HepG2 (cell line): Measurements from ENCODE around the gene KDM5B. TPM values are rescaled to one million over a fixed set of nuclear protein-coding genes. Genes with fewer than 3 reads are reported as not detected.

ENCODE experiments used
- ATAC-seq: fragments of 200-7000 bp; cut with Tn5 transposase; 3 replicates; pipeline ENCODE4 v1.9.1; 2020; ENCODE audit warnings: mild to moderate bottlenecking, moderate library complexity
- BruUV-seq: library from RNA; stranded (reverse); fragments of 400-500 nt; replicated peaks from 2 replicates; lab custom pipeline; 2021; lab: Mats Ljungman, UMichigan
- CTCF ChIA-PET: fragments of 300-600 bp; formaldehyde crosslinking; extraction: SDS; loops from one replicate; lab custom pipeline; 2021; ENCODE audit warnings: low total read pairs, inconsistent platforms, low intra/inter-chr PET ratio; lab: Yijun Ruan, JAX
- POLR2A ChIA-PET: fragments of 350-600 bp; sonication (Branson Sonifier 250); formaldehyde crosslinking; loops from one replicate; lab custom pipeline; 2020; ENCODE audit warnings: antibody characterized with exemption, inconsistent platforms; lab: Yijun Ruan, JAX
- DNase-seq: peaks from one replicate; pipeline ENCODE4 v3.0.0-alpha.2; 2015; ENCODE audit warnings: low spot score
- FAIRE-seq: peaks from 3 replicates; lab custom pipeline; 2011; peaks lifted over from hg19 to GRCh38; lab: Jason Lieb, UNC
- H2AFZ ChIP-seq: one replicate; pipeline ENCODE4 v1.6.1; 2011; ENCODE audit warnings: low read length, inconsistent platforms
- H3K27ac ChIP-seq: fragments of 300-600 bp; 3 replicates; pipeline ENCODE4 v1.8.0; 2011; ENCODE audit warnings: mixed run types, mild to moderate bottlenecking, mixed read lengths, low read length, inconsistent platforms; ENCODE audit not compliant: insufficient read depth; ENCODE audit errors: extremely low read length
- H3K27me3 ChIP-seq, 2 experiments: fragments of 200-600 bp in 1 of 2; 2 replicates in 1 of 2; 3 replicates in 1 of 2; pipeline versions ENCODE4 v1.6.0 to v1.8.0; 2011; ENCODE audit warnings: low read length in 2 of 2, mild to moderate bottlenecking in 2 of 2, moderate library complexity in 2 of 2, inconsistent platforms in 1 of 2; ENCODE audit not compliant: insufficient read depth in 2 of 2, control insufficient read depth in 1 of 2
- H3K36me3 ChIP-seq, 2 experiments: fragments of 200-600 bp in 1 of 2; replicated peaks in 1 of 2; 2 replicates in 1 of 2; 3 replicates in 1 of 2; pipeline versions ENCODE4 v1.5.1 to v1.8.0; 2011; ENCODE audit warnings: low read length in 2 of 2, inconsistent platforms in 1 of 2; ENCODE audit not compliant: insufficient read depth in 2 of 2, control insufficient read depth in 1 of 2
- H3K4me1 ChIP-seq: 2 replicates; pipeline ENCODE4 v1.5.1; 2012; ENCODE audit warnings: low read length, inconsistent platforms; ENCODE audit not compliant: insufficient read depth
- H3K4me2 ChIP-seq: 2 replicates; pipeline ENCODE4 v1.6.0; 2011; ENCODE audit warnings: low read depth, low read length, inconsistent platforms
- H3K4me3 ChIP-seq, 3 experiments: fragments of 200-600 bp in 1 of 3; sonication (generic), shearing (Covaris generic) in 1 of 3; replicated peaks in 1 of 3; 2 replicates each; pipeline ENCODE4 v1.5.1; 2011 to 2016; ENCODE audit warnings: low read length in 3 of 3, inconsistent platforms in 2 of 3, low read depth in 2 of 3, mild to moderate bottlenecking in 2 of 3, control low read depth in 1 of 3, mixed read lengths in 1 of 3; ENCODE audit not compliant: insufficient read depth in 1 of 3
- H3K79me2 ChIP-seq: one replicate; pipeline ENCODE4 v1.6.1; 2011; ENCODE audit warnings: low read length, inconsistent platforms; ENCODE audit not compliant: insufficient read depth
- H3K9ac ChIP-seq: 2 replicates; pipeline ENCODE4 v1.6.0; 2011; ENCODE audit warnings: mild to moderate bottlenecking, low read depth, low read length, inconsistent platforms; ENCODE audit not compliant: insufficient read depth
- H3K9me3 ChIP-seq: 2 replicates; pipeline ENCODE4 v1.5.1; 2012; ENCODE audit warnings: mild to moderate bottlenecking, low read length
- H4K20me1 ChIP-seq: 2 replicates; pipeline ENCODE4 v1.6.0; 2011; ENCODE audit warnings: inconsistent platforms, mild to moderate bottlenecking, low read length, moderate library complexity; ENCODE audit not compliant: insufficient read depth
- E2F5 ChIP-seq: sonication (generic); formaldehyde crosslinking; conservative IDR thresholded peaks from 2 replicates; pipeline ENCODE4 v1.4.0; 2020; ENCODE audit warnings: missing genetic modification reagents
- SAFB2 ChIP-seq: sonication (generic); formaldehyde crosslinking; IDR thresholded peaks from 2 replicates; pipeline ENCODE4 v1.5.1; 2020; ENCODE audit warnings: missing genetic modification reagents, low read depth, mild to moderate bottlenecking, borderline replicate concordance
- ZBTB4 ChIP-seq: sonication (generic); formaldehyde crosslinking; IDR thresholded peaks from 2 replicates; pipeline ENCODE4 v1.4.0; 2020; ENCODE audit warnings: missing genetic modification reagents, mild to moderate bottlenecking, borderline replicate concordance
- ZKSCAN8 ChIP-seq: IDR thresholded peaks from 2 replicates; pipeline ENCODE4 v1.6.1; 2016; ENCODE audit warnings: borderline replicate concordance, missing genetic modification reagents, missing compliant biosample characterization
- ZNF350 ChIP-seq: sonication (generic); formaldehyde crosslinking; IDR thresholded peaks from 2 replicates; pipeline ENCODE4 v1.4.0; 2020; ENCODE audit warnings: mild to moderate bottlenecking, low read depth, missing genetic modification reagents, borderline replicate concordance
- ZNF383 ChIP-seq: sonication (generic); formaldehyde crosslinking; IDR thresholded peaks from 2 replicates; pipeline ENCODE4 v1.4.0; 2020; ENCODE audit warnings: missing genetic modification reagents, mild to moderate bottlenecking, borderline replicate concordance
- ZNF761 ChIP-seq: sonication (generic); formaldehyde crosslinking; conservative IDR thresholded peaks from 2 replicates; pipeline ENCODE4 v1.4.0; 2020; ENCODE audit warnings: mild to moderate bottlenecking, missing genetic modification reagents
- WGBS: methylation state at CpG from one replicate; pipeline ENCODE4 v1.1.6; 2017; ENCODE audit warnings: low lambda C conversion rate; 5-methylcytosine and 5-hydroxymethylcytosine counted together
- in situ Hi-C: cut with HindIII; loops from 2 replicates; pipeline ENCODE4 v1.10.0; 2017; ENCODE audit warnings: low pct_unique_long_range_greater_than_20kb; ENCODE audit not compliant: extremely low pct_ligation_motif_present
- intact Hi-C: fragments of 100-400 bp; cut with micrococcal nuclease; formaldehyde crosslinking; loops from one replicate; pipeline ENCODE4 v1.10.0; 2022; ENCODE audit not compliant: unreplicated experiment
- polyA plus RNA-seq, 8 experiments: library from polyadenylated mRNA; depleted of rRNA in 3 of 8; stranded (reverse) in 7 of 8; unstranded in 1 of 8; fragments of >200 nt; fragmentation: Illumina TruSeq in 4 of 8; extraction: Trizol in 4 of 8; gene quantifications; 2 replicates each; pipeline versions ENCODE4 v1.2.1 to v1.2.3, GENCODE V29; 2011 to 2016; ENCODE audit warnings: low read depth in 4 of 8, missing spikeins in 1 of 8, mixed read lengths in 1 of 8; ENCODE audit not compliant: insufficient read depth in 1 of 8
- total RNA-seq, 5 experiments: library from RNA; depleted of rRNA; stranded (reverse); fragments of >200 nt; fragmentation: Illumina TruSeq; extraction: Trizol; gene quantifications; 2 replicates each; pipeline ENCODE4 v1.2.3, GENCODE V29; 2016; ENCODE audit warnings: low read depth in 1 of 5
- TF ChIP-seq, protein P1 (sequence below): IDR thresholded peaks from 2 replicates; pipeline ENCODE4 v1.6.1; 2016; ENCODE audit warnings: control low read depth

Gene KDM5B
- total and polyA plus RNA-seq, 2 of the 13 experiments (the other 11 are each of a cell fraction or from before 2014, with no cell fraction given), result 34.2 to 35.4 TPM

- Histone ChIP-seq H4K20me1 (no peaks in the 10 kb centered on the region), H3K4me3 (no peak overlapping the region), H3K9me3 (no peaks in the 10 kb centered on the region), H3K4me2 (no peak overlapping the region), H3K79me2 (no peaks in the 10 kb centered on the region), H3K27ac (no peak overlapping the region), H3K36me3 (peaks cover 18 to 71% of the 10 kb centered on the region in 2 experiments), H2AFZ (no peak overlapping the region), H3K4me1 (no peaks in the 10 kb centered on the region), H3K27me3 (no peaks in the 10 kb centered on the region; a peak in 1 of 5 replicates), H3K9ac (no peak overlapping the region)
- ChIA-PET POLR2A (no interaction called here), CTCF (no interaction called here)
- intact Hi-C loops, result no loop called here
- 98% methylated on average over 1 of the region's 1 CpG for WGBS
- in situ Hi-C loops, result no loop called here
- no TSS peak for BruUV-seq
- FAIRE-seq (no peak), DNase-seq (no peak), ATAC-seq (no peak)
- TF ChIP-seq ZNF350 (no peak), E2F5 (no peak), ZBTB4 (no peak), ZKSCAN8 (CRISPR knock-in tag) (no peak), SAFB2 (CRISPR knock-in tag) (no peak), ZNF761 (CRISPR knock-in tag) (no peak), ZNF383 (CRISPR knock-in tag) (no peak)
- TF ChIP-seq, protein P1, sequence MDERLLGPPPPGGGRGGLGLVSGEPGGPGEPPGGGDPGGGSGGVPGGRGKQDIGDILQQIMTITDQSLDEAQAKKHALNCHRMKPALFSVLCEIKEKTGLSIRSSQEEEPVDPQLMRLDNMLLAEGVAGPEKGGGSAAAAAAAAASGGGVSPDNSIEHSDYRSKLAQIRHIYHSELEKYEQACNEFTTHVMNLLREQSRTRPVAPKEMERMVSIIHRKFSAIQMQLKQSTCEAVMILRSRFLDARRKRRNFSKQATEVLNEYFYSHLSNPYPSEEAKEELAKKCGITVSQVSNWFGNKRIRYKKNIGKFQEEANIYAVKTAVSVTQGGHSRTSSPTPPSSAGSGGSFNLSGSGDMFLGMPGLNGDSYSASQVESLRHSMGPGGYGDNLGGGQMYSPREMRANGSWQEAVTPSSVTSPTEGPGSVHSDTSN (CRISPR knock-in tag), result no peak
Measured at GRCh38 chr1:202765721-202766120, 42.5 kb downstream of the KDM5B start.
